WERI-Rb-1 (cell line): ENCODE measurements around the gene PPP1R13B.
A peak's percentile ranks its signal among the peaks of the same experiment; 100 is the strongest.

Experiments
- DNase-seq: peaks from one replicate; pipeline ENCODE4 v3.0.0-alpha.2; 2020
- H3K27ac ChIP-seq: fragments of 250-450 bp; sonication (Bioruptor Pico); 2 replicates; pipeline ENCODE4 v1.5.1; 2020; ENCODE audit warnings: mild to moderate bottlenecking, moderate library complexity
- H3K27me3 ChIP-seq: fragments of 250-450 bp; sonication (Bioruptor Pico); 2 replicates; pipeline ENCODE4 v1.5.1; 2021; ENCODE audit warnings: mild to moderate bottlenecking, low read depth, moderate library complexity; ENCODE audit not compliant: insufficient read depth, severe bottlenecking
- H3K36me3 ChIP-seq: fragments of 250-450 bp; sonication (Bioruptor Pico); 2 replicates; pipeline ENCODE4 v1.5.1; 2020; ENCODE audit warnings: mild to moderate bottlenecking, moderate library complexity
- H3K4me3 ChIP-seq: 2 replicates; pipeline ENCODE4 v1.5.1; 2011; ENCODE audit warnings: low read depth, mild to moderate bottlenecking, control low read depth, low read length
- H3K9me3 ChIP-seq: fragments of 250-450 bp; sonication (Bioruptor Pico); 2 replicates; pipeline ENCODE4 v1.5.1; 2021; ENCODE audit warnings: mild to moderate bottlenecking, moderate library complexity; ENCODE audit not compliant: severe bottlenecking
- TF ChIP-seq, protein P1 (sequence below): IDR thresholded peaks from 2 replicates; pipeline ENCODE4 v1.5.1; 2011; ENCODE audit warnings: low read depth, mild to moderate bottlenecking, control low read depth, inconsistent platforms, low read length

PPP1R13B gene

GRCh38 chr14:103716091-103716801 lies 131.1 kb downstream of the PPP1R13B start:
- no peaks in the 10 kb centered on the region for H3K27me3 ChIP-seq
- peak overlapping the region; percentile 69 for H3K4me3 ChIP-seq
- no peaks in the 10 kb centered on the region for H3K9me3 ChIP-seq
- H3K36me3 ChIP-seq = peaks cover 30% of the 10 kb centered on the region
- peak; percentile 27 for DNase-seq
- peak overlapping the region; percentile 77 for H3K27ac ChIP-seq
- TF ChIP-seq, protein P1, sequence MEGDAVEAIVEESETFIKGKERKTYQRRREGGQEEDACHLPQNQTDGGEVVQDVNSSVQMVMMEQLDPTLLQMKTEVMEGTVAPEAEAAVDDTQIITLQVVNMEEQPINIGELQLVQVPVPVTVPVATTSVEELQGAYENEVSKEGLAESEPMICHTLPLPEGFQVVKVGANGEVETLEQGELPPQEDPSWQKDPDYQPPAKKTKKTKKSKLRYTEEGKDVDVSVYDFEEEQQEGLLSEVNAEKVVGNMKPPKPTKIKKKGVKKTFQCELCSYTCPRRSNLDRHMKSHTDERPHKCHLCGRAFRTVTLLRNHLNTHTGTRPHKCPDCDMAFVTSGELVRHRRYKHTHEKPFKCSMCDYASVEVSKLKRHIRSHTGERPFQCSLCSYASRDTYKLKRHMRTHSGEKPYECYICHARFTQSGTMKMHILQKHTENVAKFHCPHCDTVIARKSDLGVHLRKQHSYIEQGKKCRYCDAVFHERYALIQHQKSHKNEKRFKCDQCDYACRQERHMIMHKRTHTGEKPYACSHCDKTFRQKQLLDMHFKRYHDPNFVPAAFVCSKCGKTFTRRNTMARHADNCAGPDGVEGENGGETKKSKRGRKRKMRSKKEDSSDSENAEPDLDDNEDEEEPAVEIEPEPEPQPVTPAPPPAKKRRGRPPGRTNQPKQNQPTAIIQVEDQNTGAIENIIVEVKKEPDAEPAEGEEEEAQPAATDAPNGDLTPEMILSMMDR = no peak

GRCh38 chr14:103715052-103716000 lies 132.0 kb downstream of the PPP1R13B start, which contains the start of the genes XRCC3 and ZFYVE21:
TSS of gene XRCC3 (minus strand) at chr14:103715451. CDS start at chr14:103711087, 4,364 bp downstream.
TSS of gene ZFYVE21 (plus strand) at chr14:103715810. CDS start at chr14:103715842, 32 bp downstream.
- Histone ChIP-seq H3K4me3 (peak within 1 kb of the TSS; percentile 69), H3K27me3 (no peaks in the 10 kb centered on the region), H3K9me3 (no peaks in the 10 kb centered on the region), H3K36me3 (peaks cover 38% of the 10 kb centered on the region), H3K27ac (peak within 1 kb of the TSS; percentile 92)
- peak; percentile 99 for DNase-seq
- TF ChIP-seq, protein P1 = no peak

- TF ChIP-seq, protein P1 = no peak
- peak overlapping the region; percentile 92 for H3K27ac ChIP-seq
- H3K9me3 ChIP-seq = no peaks in the 10 kb centered on the region
- H3K4me3 ChIP-seq = peak overlapping the region; percentile 44
- no peaks in the 10 kb centered on the region for H3K27me3 ChIP-seq
- DNase-seq = no peak
- H3K36me3 ChIP-seq = peaks cover 49% of the 10 kb centered on the region
Observed at GRCh38 chr14:103714063-103714724, 133.2 kb downstream of the PPP1R13B start.

GRCh38 chr14:103713304-103714062 lies 133.9 kb downstream of the PPP1R13B start:
- no peak overlapping the region for H3K27ac ChIP-seq
- H3K4me3 ChIP-seq = no peak overlapping the region
- DNase-seq = no peak
- TF ChIP-seq, protein P1 = no peak
- H3K27me3 ChIP-seq = no peaks in the 10 kb centered on the region
- peaks cover 56% of the 10 kb centered on the region for H3K36me3 ChIP-seq
- no peaks in the 10 kb centered on the region for H3K9me3 ChIP-seq

GRCh38 chr14:103712633-103713247 lies 134.6 kb downstream of the PPP1R13B start:
- Histone ChIP-seq H3K36me3 (peaks cover 62% of the 10 kb centered on the region), H3K27ac (no peak overlapping the region), H3K9me3 (no peaks in the 10 kb centered on the region), H3K4me3 (no peak overlapping the region), H3K27me3 (no peaks in the 10 kb centered on the region)
- no peak for DNase-seq
- TF ChIP-seq, protein P1 = no peak
